GM18511 (cell line): ENCODE results near the gene STIM1.
"Not testable (repeated sequence)": the region's sequence is repeated elsewhere in the genome, so short reads cannot be mapped to it uniquely, and the experiment has no call there.

Experiments used
- ATAC-seq: cut with Tn5 transposase; IDR thresholded peaks from one replicate; pipeline ENCODE4 v1.9.1; 2021; ENCODE audit warnings: mild to moderate bottlenecking, moderate library complexity; ENCODE audit not compliant: unreplicated experiment

The STIM1 gene

DNA sequence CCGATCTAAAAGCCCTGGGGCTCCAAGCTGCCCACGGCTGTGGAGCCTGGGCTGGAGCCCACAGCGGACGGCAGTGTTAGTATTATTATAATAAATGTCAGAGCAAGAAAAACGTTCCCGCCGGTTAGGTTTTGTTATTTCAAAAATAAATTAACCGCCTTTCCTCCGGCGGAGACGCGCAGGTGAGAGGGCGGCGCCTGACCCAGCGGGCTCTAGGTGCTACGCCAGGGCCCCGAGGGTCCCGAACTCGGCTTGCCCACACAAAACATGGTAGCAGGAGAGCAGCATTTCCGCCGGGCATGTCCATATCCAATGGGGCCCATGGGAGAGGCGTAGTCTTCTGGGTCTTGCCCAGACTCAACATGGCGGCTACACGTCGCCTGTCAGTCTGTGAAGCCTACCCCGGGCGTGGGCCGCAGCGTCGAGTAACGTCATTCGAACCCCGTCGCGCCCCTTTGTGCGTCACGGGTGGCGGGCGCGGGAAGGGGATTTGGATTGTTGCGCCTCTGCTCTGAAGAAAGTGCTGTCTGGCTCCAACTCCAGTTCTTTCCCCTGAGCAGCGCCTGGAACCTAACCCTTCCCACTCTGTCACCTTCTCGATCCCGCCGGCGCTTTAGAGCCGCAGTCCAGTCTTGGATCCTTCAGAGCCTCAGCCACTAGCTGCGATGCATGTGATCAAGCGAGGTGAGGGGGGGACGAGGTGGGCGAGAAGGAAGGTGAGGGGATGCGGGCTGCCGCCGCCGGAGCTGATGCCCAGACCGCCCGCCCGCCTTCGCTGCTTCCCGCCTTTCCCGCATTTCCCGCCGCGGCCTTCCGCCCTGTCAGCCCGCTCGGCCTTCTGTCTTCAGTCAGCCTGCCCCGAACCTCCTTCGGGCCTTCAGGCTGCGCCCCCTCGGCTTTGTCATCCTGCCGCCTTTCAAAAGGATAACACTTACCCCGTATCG lies 239.2 kb downstream of the STIM1 start, which contains the start of gene RRM1:
TSS of gene RRM1 (plus strand) at position 452 of the 944 bp plus-strand sequence. CDS start at position 666, 214 bp downstream.
- peak; percentile 94 for ATAC-seq

GRCh38 chr11:4095509-4096230 lies 240.2 kb downstream of the STIM1 start:
- no peak for ATAC-seq

DNA sequence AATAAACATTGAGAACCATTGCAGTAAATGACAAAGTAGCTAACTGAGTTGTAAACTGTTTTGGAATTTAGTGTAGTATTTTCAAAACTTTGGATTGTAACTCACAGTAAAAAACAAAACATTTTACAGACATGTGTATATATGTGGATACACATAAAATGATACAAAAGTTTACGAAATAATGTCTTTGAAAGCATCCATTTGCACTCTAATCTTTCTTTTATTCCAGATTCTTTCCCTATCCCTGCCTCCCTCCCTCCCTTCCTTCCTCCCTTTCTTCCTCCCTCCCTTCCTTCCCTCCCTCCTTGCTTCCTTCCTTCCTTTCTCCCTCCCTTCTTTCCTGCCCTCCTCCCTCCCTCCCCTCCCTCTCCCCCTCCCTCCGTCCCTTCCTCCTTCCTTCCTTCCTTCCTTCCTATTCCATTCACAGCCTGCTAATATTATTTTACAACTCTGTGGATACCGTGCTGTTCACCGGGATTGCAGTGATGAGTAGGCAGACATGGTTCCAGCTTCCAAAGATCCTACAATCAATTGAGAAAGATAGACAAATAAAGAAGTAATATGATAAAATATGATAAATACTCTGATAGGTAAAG lies 242.7 kb downstream of the STIM1 start:
- ATAC-seq: no peak

GRCh38 chr11:4102711-4103110 lies 247.2 kb downstream of the STIM1 start:
- ATAC-seq: no peak

- ATAC-seq: no peak
These were observed 247.8 kb downstream of the STIM1 start for GRCh38 chr11:4103269-4103668.

GRCh38 chr11:4105916-4106315 lies 250.5 kb downstream of the STIM1 start:
- ATAC-seq: no peak

DNA sequence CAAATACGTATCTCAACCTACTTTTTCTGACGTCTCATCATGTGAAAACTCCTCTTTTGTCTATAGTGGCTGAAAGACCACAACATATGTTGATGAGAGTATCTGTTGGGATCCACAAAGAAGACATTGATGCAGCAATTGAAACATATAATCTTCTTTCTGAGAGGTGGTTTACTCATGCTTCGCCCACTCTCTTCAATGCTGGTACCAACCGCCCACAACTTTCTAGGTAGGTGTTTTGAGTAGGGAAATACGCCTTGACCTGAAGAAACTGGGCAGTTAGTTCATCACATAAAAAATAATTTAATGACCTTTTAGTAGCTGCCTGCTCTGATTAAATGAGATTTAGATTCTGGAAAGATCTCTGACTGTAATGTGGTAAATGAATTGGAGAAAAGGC lies 256.4 kb downstream of the STIM1 start:
- no peak for ATAC-seq

- no peak for ATAC-seq
These were observed 259.7 kb downstream of the STIM1 start for GRCh38 chr11:4115128-4115527.

DNA sequence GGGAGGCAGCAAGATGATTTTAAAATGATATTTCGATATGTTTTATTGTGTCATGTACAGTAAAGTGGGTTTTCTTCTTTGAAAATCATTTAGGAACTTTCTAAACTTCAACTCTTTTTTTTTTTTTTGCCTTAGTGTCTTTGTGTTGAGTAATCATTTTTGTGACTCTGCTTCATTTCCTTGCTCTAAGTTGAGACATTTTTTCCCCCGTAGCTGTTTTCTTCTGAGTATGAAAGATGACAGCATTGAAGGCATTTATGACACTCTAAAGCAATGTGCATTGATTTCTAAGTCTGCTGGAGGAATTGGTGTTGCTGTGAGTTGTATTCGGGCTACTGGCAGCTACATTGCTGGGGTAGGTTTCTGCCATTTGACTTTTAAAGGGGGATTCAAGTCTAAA lies 262.6 kb downstream of the STIM1 start:
- ATAC-seq: no peak

DNA sequence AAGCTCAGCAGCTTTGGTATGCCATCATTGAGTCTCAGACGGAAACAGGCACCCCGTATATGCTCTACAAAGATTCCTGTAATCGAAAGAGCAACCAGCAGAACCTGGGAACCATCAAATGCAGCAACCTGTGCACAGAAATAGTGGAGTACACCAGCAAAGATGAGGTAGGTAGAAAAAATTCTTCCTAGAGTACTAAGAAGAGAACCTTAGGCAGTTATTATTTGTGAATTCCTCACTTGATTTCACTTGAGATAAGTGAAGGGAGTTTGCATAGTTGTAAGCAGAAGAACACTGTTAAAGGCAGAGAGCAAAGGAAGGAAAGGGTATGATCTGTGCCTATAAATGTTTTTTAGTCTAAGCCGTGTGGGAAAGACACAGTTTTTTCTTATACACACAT lies 267.8 kb downstream of the STIM1 start:
- no peak for ATAC-seq

GRCh38 chr11:4125141-4125540 lies 269.7 kb downstream of the STIM1 start:
- ATAC-seq: no peak

DNA sequence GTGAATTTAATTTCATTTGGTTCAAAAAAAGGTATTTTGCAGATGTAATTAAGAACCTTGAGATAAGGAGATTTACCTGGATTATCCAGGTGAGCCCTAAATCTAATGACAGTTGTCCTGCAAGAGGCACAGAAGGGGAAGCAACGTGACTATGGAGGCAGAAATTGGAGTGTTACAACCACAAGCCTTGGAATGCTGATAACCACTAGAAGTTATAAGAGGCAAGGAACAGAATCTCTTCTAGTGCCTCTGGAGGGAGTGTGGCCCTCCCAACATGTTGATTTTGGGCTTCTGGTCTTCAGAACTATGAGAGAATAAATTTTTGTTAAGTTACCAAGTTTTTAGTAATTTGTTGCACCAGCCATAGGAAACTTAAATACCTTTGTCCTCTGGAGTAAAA lies 271.9 kb downstream of the STIM1 start:
- ATAC-seq: no peak

GRCh38 chr11:4130219-4130618 lies 274.8 kb downstream of the STIM1 start:
- not testable (repeated sequence) for ATAC-seq

GRCh38 chr11:4134806-4135205 lies 279.3 kb downstream of the STIM1 start:
- no peak for ATAC-seq

- ATAC-seq: no peak
These were observed 283.0 kb downstream of the STIM1 start for GRCh38 chr11:4138497-4138896.

DNA sequence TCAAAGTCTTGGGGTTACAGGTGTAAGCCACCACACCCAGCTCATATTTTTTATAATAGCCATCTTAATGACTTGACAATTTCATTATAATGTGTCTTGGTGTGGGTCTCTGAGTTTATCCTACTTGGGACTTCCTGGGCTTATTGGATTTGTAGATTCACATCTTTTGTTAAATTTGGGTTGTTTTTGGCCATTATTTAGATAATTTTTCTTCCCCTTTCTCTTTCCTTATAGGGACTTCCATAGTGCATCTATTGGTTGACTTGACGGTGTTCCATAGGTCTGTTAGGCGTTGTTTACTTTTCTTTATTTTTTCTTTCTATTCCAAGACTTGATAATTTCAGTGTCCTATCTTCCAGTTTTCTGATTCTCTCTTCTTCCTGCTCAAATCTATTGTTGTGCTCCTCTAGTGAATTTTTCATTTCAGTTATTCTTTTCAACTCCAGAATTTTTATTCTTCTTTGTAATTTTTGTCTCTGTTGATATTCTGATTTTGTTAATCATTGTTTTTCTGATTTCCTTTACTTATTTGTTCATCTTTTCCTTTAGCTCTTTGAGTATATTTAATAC lies 284.7 kb downstream of the STIM1 start:
- ATAC-seq: no peak
